Transverse colon (tissue), 4 donors: Measurements from ENCODE around the gene MAPK4.

ENCODE experiments used
- EP300 ChIP-seq: sonication (generic); formaldehyde crosslinking; IDR thresholded peaks from one replicate; pipeline ENCODE4 v1.6.1; 2017; ENCODE audit warnings: antibody characterized with exemption, low read depth
- POLR2A ChIP-seq: fragments of 450-650 bp; IDR thresholded peaks from one replicate; pipeline ENCODE4 v1.6.1; 2016; ENCODE audit warnings: antibody characterized with exemption, mild to moderate bottlenecking, moderate library complexity
- POLR2AphosphoS5 ChIP-seq, 3 donors: sonication (generic); formaldehyde crosslinking; IDR thresholded peaks; one replicate each; pipeline ENCODE4 v1.6.1; 2016; ENCODE audit warnings: antibody characterized with exemption in 3 of 3
- TF ChIP-seq, protein P1 (sequence below), 5 experiments: fragments of 200-600 bp in 3 of 5; fragments of 450-650 bp in 2 of 5; sonication (generic) in 3 of 5; IDR thresholded peaks; 1 replicate in 2 of 5; 2 replicates in 3 of 5; pipeline ENCODE4 v1.5.1; 2016 to 2017; ENCODE audit warnings: antibody characterized with exemption in 5 of 5, inconsistent platforms in 3 of 5, mild to moderate bottlenecking in 2 of 5, moderate library complexity in 1 of 5

GRCh38 chr18:50776383-50776782 lies 216.5 kb downstream of the MAPK4 start:
- no peak for TF ChIP-seq POLR2A
- TF ChIP-seq, protein P1, sequence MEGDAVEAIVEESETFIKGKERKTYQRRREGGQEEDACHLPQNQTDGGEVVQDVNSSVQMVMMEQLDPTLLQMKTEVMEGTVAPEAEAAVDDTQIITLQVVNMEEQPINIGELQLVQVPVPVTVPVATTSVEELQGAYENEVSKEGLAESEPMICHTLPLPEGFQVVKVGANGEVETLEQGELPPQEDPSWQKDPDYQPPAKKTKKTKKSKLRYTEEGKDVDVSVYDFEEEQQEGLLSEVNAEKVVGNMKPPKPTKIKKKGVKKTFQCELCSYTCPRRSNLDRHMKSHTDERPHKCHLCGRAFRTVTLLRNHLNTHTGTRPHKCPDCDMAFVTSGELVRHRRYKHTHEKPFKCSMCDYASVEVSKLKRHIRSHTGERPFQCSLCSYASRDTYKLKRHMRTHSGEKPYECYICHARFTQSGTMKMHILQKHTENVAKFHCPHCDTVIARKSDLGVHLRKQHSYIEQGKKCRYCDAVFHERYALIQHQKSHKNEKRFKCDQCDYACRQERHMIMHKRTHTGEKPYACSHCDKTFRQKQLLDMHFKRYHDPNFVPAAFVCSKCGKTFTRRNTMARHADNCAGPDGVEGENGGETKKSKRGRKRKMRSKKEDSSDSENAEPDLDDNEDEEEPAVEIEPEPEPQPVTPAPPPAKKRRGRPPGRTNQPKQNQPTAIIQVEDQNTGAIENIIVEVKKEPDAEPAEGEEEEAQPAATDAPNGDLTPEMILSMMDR (IDR thresholded peaks at IDR 0.05), result no peak
- TF ChIP-seq EP300, result no peak
- TF ChIP-seq POLR2AphosphoS5 (IDR thresholded peaks at IDR 0.05), result no peak
